Neural cell (in vitro differentiated cells): ENCODE data around the gene MUC5B. TPM values are rescaled to one million over a fixed set of nuclear protein-coding genes. Genes with fewer than 3 reads are reported as not detected.

Source experiments
- H2AFZ ChIP-seq: fragments of 200-600, 300-800 bp; sonication (generic), shearing (Covaris generic); 2 replicates; pipeline ENCODE4 v1.6.0; 2014; ENCODE audit warnings: low read depth, mild to moderate bottlenecking, antibody characterized with exemption, low read length, moderate library complexity
- H3F3A ChIP-seq: fragments of 200-600 bp; shearing (Covaris generic); 2 replicates; pipeline ENCODE4 v1.6.1; 2016; ENCODE audit warnings: mild to moderate bottlenecking, moderate library complexity, mixed read lengths, antibody characterized with exemption, low read length; ENCODE audit not compliant: insufficient read depth, poor library complexity, severe bottlenecking
- H3K27ac ChIP-seq: fragments of 200-600, 300-800 bp; sonication (generic), shearing (Covaris generic); 2 replicates; pipeline ENCODE4 v1.5.1; 2014; ENCODE audit warnings: mild to moderate bottlenecking, low read length, moderate library complexity
- H3K27me3 ChIP-seq: fragments of 300-800, 200-600 bp; sonication (generic), shearing (Covaris generic); 2 replicates; pipeline ENCODE4 v1.6.0; 2014; ENCODE audit warnings: mild to moderate bottlenecking, low read depth, low read length, moderate library complexity; ENCODE audit not compliant: insufficient read depth
- H3K36me3 ChIP-seq: fragments of 300-800, 200-600 bp; sonication (generic), shearing (Covaris generic); 2 replicates; pipeline ENCODE4 v1.5.1; 2014; ENCODE audit warnings: mild to moderate bottlenecking, antibody characterized with exemption, low read length, moderate library complexity; ENCODE audit not compliant: insufficient read depth
- H3K4me2 ChIP-seq: fragments of 300-800, 200-600 bp; sonication (generic), shearing (Covaris generic); 2 replicates; pipeline ENCODE4 v1.6.0; 2014; ENCODE audit warnings: mild to moderate bottlenecking, low read length
- H3K4me3 ChIP-seq: fragments of 300-800, 200-600 bp; sonication (generic), shearing (Covaris generic); 2 replicates; pipeline ENCODE4 v1.5.1; 2014; ENCODE audit warnings: mild to moderate bottlenecking, low read length, moderate library complexity
- H3K79me2 ChIP-seq: fragments of 200-600 bp; shearing (Covaris generic); replicated peaks from 2 replicates; pipeline ENCODE4 v1.6.0; 2014; ENCODE audit warnings: mild to moderate bottlenecking, low read length, moderate library complexity; ENCODE audit not compliant: insufficient read depth
- H3K9ac ChIP-seq: fragments of 300-800, 200-600 bp; sonication (generic), shearing (Covaris generic); 2 replicates; pipeline ENCODE4 v1.6.1; 2016; ENCODE audit warnings: mild to moderate bottlenecking, low read length, mixed read lengths
- H3K9me2 ChIP-seq: fragments of 200-600 bp; shearing (Covaris generic); 2 replicates; pipeline ENCODE4 v1.6.1; 2016; ENCODE audit warnings: mild to moderate bottlenecking, low read length, mixed read lengths; ENCODE audit not compliant: insufficient read depth
- H3K9me3 ChIP-seq: fragments of 200-600, 300-800 bp; sonication (generic), shearing (Covaris generic); 2 replicates; pipeline ENCODE4 v1.6.1; 2016; ENCODE audit warnings: mild to moderate bottlenecking, mixed run types, low read length, moderate library complexity, mixed read lengths
- H4K20me1 ChIP-seq: fragments of 200-600 bp; shearing (Covaris generic); 2 replicates; pipeline ENCODE4 v1.6.1; 2016; ENCODE audit warnings: mild to moderate bottlenecking, mixed run types; ENCODE audit not compliant: insufficient read depth
- EP300 ChIP-seq: fragments of 450-650 bp; conservative IDR thresholded peaks from 2 replicates; pipeline ENCODE4 v1.6.1; 2014; ENCODE audit warnings: antibody characterized with exemption, mild to moderate bottlenecking, moderate library complexity; ENCODE audit not compliant: poor library complexity, severe bottlenecking
- EZH2 ChIP-seq: fragments of 200-600, 300-800 bp; shearing (Covaris generic), sonication (generic); IDR thresholded peaks from 2 replicates; pipeline ENCODE4 v1.6.1; 2014; ENCODE audit warnings: antibody characterized with exemption, low read length, borderline replicate concordance, mild to moderate bottlenecking; ENCODE audit not compliant: insufficient read depth, poor library complexity, severe bottlenecking
- MXI1 ChIP-seq: fragments of 450-650 bp; conservative IDR thresholded peaks from 2 replicates; pipeline ENCODE4 v1.6.1; 2014; ENCODE audit warnings: antibody characterized with exemption, mild to moderate bottlenecking; ENCODE audit not compliant: poor library complexity, severe bottlenecking
- POLR2AphosphoS5 ChIP-seq: IDR thresholded peaks from 2 replicates; pipeline ENCODE4 v1.6.1; 2012
- RAD21 ChIP-seq: fragments of 450-650 bp; conservative IDR thresholded peaks from 2 replicates; pipeline ENCODE4 v1.6.1; 2014; ENCODE audit warnings: antibody characterized with exemption, mild to moderate bottlenecking, moderate library complexity
- SMC3 ChIP-seq: fragments of 450-650 bp; conservative IDR thresholded peaks from 2 replicates; pipeline ENCODE4 v1.6.1; 2014; ENCODE audit warnings: antibody characterized with exemption, mild to moderate bottlenecking, moderate library complexity; ENCODE audit not compliant: poor library complexity
- TAF1 ChIP-seq: IDR thresholded peaks from 2 replicates; pipeline ENCODE4 v1.6.1; 2012; ENCODE audit warnings: low read depth
- polyA plus RNA-seq: library from polyadenylated mRNA; depleted of rRNA; stranded (reverse); fragments of >200 nt; gene quantifications from 2 replicates; pipeline ENCODE4 v1.2.3, GENCODE V29; 2014
- TF ChIP-seq, protein P1 (sequence below): fragments of 450-650 bp; IDR thresholded peaks from 2 replicates; pipeline ENCODE4 v1.5.1; 2014; ENCODE audit warnings: antibody characterized with exemption, mild to moderate bottlenecking, moderate library complexity; ENCODE audit not compliant: poor library complexity, severe bottlenecking
- TF ChIP-seq, protein P2 (sequence below): IDR thresholded peaks from 2 replicates; pipeline ENCODE4 v1.6.1; 2012; ENCODE audit warnings: borderline replicate concordance

Gene MUC5B
- polyA plus RNA-seq, 1 donor from 2014 or later: not detected

DNA sequence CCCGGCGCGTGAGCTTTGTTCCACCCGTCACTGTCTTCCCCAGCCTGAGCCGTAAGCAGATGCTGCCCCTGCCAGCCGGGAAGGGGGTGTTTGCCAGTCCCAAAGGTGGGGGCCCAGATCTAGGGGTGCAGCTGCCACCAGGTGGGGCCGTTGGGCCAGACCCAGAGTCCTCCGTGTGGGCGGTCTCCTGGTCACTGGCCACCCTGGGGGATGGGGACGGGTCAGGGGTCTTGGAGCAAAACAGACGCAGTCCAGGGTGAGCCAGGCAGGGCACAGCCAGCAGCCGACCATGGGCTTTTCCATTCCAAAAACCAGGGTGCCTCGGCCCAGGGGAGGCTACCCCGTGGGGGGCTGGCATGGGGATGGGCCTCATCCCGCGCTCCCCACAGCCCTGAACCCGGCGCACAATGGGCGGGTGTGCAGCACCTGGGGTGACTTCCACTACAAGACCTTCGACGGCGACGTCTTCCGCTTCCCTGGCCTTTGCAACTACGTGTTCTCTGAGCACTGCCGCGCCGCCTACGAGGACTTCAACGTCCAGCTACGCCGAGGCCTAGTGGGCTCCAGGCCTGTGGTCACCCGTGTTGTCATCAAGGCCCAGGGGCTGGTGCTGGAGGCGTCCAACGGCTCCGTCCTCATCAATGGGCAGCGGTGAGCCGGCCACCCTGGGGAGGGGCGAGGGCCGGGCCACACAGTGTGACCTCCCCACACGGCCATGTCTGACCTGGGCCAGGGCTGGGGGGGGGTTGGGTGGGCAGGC, 3.5 kb downstream of the MUC5B start:
- Histone ChIP-seq H4K20me1 (no peaks in the 10 kb centered on the region), H3K9ac (no peak overlapping the region), H3F3A (no peaks in the 10 kb centered on the region), H3K4me2 (no peak overlapping the region), H3K79me2 (no peaks in the 10 kb centered on the region), H3K4me3 (no peak overlapping the region), H3K36me3 (no peaks in the 10 kb centered on the region), H3K27ac (no peak overlapping the region), H3K27me3 (no peaks in the 10 kb centered on the region), H3K9me3 (no peaks in the 10 kb centered on the region), H2AFZ (no peak overlapping the region), H3K9me2 (no peaks in the 10 kb centered on the region)
- TF ChIP-seq, protein P1, sequence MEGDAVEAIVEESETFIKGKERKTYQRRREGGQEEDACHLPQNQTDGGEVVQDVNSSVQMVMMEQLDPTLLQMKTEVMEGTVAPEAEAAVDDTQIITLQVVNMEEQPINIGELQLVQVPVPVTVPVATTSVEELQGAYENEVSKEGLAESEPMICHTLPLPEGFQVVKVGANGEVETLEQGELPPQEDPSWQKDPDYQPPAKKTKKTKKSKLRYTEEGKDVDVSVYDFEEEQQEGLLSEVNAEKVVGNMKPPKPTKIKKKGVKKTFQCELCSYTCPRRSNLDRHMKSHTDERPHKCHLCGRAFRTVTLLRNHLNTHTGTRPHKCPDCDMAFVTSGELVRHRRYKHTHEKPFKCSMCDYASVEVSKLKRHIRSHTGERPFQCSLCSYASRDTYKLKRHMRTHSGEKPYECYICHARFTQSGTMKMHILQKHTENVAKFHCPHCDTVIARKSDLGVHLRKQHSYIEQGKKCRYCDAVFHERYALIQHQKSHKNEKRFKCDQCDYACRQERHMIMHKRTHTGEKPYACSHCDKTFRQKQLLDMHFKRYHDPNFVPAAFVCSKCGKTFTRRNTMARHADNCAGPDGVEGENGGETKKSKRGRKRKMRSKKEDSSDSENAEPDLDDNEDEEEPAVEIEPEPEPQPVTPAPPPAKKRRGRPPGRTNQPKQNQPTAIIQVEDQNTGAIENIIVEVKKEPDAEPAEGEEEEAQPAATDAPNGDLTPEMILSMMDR: no peak
- TF ChIP-seq EZH2: no peak

DNA sequence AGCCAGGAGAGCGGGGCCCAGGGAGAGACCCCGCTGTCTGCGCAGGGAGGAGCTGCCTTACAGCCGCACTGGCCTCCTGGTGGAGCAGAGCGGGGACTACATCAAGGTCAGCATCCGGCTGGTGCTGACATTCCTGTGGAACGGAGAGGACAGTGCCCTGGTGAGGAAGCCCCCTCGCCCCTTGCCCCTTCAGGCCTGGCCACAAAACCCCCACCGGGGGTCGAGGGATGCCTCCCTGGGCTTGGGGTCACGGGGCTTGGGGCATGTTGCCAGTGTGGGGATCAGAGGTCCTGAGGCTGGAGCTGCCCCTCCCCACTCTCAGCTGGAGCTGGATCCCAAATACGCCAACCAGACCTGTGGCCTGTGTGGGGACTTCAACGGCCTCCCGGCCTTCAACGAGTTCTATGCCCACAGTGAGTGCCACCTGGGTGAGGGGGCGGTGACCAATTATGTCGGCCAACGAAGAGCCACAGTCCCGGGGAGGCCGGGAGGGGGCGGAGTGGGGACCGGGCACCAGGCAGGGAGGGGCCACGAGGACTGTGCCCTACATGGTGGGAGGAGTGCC, 4.2 kb downstream of the MUC5B start:
- Histone ChIP-seq H3K27me3 (no peaks in the 10 kb centered on the region), H3K9me2 (no peaks in the 10 kb centered on the region), H3K27ac (no peak overlapping the region), H3K4me3 (no peak overlapping the region), H3K36me3 (no peaks in the 10 kb centered on the region), H3K4me2 (no peak overlapping the region), H2AFZ (no peak overlapping the region), H3K9me3 (no peaks in the 10 kb centered on the region), H3F3A (no peaks in the 10 kb centered on the region), H4K20me1 (no peaks in the 10 kb centered on the region), H3K79me2 (no peaks in the 10 kb centered on the region), H3K9ac (no peak overlapping the region)
- TF ChIP-seq, protein P1: no peak
- no peak for TF ChIP-seq POLR2AphosphoS5
- TF ChIP-seq EP300: no peak
- no peak for TF ChIP-seq SMC3
- no peak for TF ChIP-seq EZH2
- TF ChIP-seq MXI1: no peak
- TF ChIP-seq RAD21: no peak

DNA sequence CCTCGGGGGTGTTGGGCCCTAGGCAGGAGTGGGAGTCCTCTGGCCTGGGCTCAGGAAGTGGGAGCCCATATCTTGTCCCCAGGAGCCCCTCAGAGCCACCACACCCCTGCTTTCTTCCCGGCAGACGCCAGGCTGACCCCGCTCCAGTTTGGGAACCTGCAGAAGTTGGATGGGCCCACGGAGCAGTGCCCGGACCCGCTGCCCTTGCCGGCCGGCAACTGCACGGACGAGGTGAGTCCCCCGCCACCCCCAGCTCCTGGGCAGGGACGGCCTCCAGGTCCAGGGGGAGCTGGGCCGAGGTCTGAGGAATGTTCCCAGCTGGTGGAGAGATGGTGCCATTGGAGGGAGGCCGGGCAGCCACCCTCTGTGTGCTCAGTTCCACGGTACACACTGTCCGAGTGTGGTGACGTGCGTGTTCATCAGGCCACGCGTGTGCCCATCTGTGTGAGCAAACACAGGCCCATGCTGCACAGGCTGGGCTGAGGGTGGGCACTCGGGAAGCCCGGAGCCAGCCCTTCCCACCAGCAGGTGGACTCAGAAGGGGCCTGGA, 4.8 kb downstream of the MUC5B start:
- no peaks in the 10 kb centered on the region for H3K27me3 ChIP-seq
- no peak overlapping the region for H3K9ac ChIP-seq
- no peak overlapping the region for H3K4me3 ChIP-seq
- H2AFZ ChIP-seq: no peak overlapping the region
- no peaks in the 10 kb centered on the region for H3F3A ChIP-seq
- no peak overlapping the region for H3K4me2 ChIP-seq
- TF ChIP-seq POLR2AphosphoS5 (no peak), EP300 (no peak), RAD21 (no peak), TAF1 (no peak), MXI1 (no peak), EZH2 (no peak), SMC3 (no peak)
- TF ChIP-seq, protein P1: no peak
- TF ChIP-seq, protein P2, sequence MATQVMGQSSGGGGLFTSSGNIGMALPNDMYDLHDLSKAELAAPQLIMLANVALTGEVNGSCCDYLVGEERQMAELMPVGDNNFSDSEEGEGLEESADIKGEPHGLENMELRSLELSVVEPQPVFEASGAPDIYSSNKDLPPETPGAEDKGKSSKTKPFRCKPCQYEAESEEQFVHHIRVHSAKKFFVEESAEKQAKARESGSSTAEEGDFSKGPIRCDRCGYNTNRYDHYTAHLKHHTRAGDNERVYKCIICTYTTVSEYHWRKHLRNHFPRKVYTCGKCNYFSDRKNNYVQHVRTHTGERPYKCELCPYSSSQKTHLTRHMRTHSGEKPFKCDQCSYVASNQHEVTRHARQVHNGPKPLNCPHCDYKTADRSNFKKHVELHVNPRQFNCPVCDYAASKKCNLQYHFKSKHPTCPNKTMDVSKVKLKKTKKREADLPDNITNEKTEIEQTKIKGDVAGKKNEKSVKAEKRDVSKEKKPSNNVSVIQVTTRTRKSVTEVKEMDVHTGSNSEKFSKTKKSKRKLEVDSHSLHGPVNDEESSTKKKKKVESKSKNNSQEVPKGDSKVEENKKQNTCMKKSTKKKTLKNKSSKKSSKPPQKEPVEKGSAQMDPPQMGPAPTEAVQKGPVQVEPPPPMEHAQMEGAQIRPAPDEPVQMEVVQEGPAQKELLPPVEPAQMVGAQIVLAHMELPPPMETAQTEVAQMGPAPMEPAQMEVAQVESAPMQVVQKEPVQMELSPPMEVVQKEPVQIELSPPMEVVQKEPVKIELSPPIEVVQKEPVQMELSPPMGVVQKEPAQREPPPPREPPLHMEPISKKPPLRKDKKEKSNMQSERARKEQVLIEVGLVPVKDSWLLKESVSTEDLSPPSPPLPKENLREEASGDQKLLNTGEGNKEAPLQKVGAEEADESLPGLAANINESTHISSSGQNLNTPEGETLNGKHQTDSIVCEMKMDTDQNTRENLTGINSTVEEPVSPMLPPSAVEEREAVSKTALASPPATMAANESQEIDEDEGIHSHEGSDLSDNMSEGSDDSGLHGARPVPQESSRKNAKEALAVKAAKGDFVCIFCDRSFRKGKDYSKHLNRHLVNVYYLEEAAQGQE: no peak
- no peak overlapping the region for H3K27ac ChIP-seq
- no peaks in the 10 kb centered on the region for H3K9me2 ChIP-seq
- H4K20me1 ChIP-seq: no peaks in the 10 kb centered on the region
- H3K9me3 ChIP-seq: no peaks in the 10 kb centered on the region
- H3K79me2 ChIP-seq: no peaks in the 10 kb centered on the region
- H3K36me3 ChIP-seq: no peaks in the 10 kb centered on the region
